HTR-8/SVneo (cell line): ENCODE measurements around the gene CIBAR2.

ENCODE experiments used
- DNase-seq: peaks from one replicate; pipeline ENCODE4 v3.0.0; 2011; ENCODE audit warnings: low spot score, mixed read lengths; ENCODE audit not compliant: insufficient read length
- FAIRE-seq: peaks from 2 replicates; lab custom pipeline; 2011; peaks lifted over from hg19 to GRCh38; lab: Jason Lieb, UNC

CIBAR2 gene

GRCh38 chr16:85145734-85146531 lies 33.7 kb upstream of the CIBAR2 start:
- FAIRE-seq (no peak), DNase-seq (no peak)

DNA sequence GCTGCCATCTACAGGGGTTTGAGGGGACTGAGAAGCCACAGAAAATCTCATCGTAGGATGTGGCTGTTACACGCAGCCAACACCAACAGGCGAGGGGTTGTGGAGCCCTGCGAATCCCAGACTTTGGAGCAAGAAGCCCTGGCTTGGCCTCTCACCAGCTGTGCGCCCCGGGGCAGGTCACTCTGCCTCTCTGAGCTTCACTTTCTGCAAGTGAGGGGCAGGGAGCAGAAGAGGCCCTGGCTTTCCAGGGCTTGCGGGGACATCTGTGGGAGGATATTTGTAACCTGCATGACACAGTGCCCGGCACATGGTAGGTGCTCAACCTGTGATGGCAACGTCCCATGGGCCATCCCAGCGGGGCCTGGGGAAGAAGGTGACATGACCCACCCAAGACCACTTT lies 32.9 kb upstream of the CIBAR2 start:
- no peak for FAIRE-seq

GRCh38 chr16:85144026-85144915 lies 32.0 kb upstream of the CIBAR2 start:
- no peak for DNase-seq
- FAIRE-seq: no peak

More for the DNA sequence above, 32.9 kb upstream of the CIBAR2 start:
- DNase-seq: no peak

- no peak for FAIRE-seq
- no peak for DNase-seq
Measured at GRCh38 chr16:85142771-85143211, 30.5 kb upstream of the CIBAR2 start.

GRCh38 chr16:85142129-85142513 lies 29.8 kb upstream of the CIBAR2 start:
- no peak for FAIRE-seq
- no peak for DNase-seq

GRCh38 chr16:85141491-85142128 lies 29.3 kb upstream of the CIBAR2 start:
- DNase-seq: no peak
- FAIRE-seq: no peak

GRCh38 chr16:85140455-85141012 lies 28.3 kb upstream of the CIBAR2 start:
- FAIRE-seq (no peak), DNase-seq (no peak)

DNA sequence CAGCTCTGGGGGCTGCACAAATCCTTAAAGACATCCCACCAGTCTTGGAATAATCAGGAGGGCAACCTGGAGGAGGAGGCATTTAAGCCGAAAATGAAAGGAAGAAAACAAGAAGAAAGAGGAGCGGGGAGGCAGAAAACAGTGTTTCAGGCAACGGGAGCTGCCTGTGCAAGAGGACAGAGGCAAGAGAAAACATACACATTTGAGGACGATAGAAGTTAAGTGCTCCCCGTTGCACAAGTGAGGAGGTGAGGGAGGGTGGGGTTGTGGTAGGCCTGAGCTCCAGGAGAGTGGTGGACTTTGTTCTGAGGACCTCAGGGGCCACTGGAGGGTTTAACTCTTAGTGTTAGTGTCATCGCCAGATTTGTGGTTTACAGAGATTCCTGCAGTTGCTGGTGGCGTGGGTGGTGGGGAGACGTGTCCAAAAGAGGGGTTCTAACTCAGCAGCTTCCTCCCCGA lies 27.6 kb upstream of the CIBAR2 start:
- no peak for FAIRE-seq

DNA sequence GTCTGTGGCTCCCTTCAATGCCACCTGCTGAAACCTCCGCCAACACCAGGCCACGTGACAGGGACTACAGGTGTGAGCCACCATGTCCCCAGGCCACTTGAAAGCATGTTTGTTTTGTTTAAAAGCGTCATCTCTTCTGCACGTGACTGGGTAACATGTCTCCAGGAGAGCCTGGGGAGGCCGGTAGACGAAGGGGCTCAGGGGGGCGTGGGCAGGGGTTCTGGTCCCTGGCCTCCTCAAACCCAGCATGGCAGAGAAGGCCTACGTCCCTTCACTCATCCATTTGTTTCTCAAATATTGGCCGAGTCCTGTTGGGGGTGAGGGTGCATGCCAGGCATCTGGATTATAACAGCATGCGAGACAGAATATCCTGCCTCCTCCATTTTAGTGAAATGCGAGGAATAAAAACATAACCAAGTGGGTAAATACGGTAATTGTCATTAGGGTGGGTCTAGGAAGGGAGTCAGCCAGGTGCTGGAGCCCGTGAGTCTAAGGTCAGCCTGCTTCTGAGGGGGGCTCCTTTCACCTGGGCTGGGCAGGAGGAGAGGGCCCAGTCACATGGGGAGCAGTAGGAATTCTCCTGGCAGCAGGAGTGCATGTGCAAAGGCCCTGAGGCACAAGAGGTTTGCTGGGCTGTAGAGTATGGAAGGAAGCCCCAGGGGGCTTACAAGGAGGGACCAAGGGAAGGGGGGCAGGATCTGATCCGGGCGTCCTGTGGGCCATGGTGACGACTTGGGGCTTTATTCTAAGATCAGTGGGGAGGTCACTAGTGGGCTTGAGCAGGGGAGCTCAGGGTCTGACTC lies 26.8 kb upstream of the CIBAR2 start:
- DNase-seq (no peak), FAIRE-seq (no peak)

More for the DNA sequence above, 27.6 kb upstream of the CIBAR2 start:
- no peak for DNase-seq

DNA sequence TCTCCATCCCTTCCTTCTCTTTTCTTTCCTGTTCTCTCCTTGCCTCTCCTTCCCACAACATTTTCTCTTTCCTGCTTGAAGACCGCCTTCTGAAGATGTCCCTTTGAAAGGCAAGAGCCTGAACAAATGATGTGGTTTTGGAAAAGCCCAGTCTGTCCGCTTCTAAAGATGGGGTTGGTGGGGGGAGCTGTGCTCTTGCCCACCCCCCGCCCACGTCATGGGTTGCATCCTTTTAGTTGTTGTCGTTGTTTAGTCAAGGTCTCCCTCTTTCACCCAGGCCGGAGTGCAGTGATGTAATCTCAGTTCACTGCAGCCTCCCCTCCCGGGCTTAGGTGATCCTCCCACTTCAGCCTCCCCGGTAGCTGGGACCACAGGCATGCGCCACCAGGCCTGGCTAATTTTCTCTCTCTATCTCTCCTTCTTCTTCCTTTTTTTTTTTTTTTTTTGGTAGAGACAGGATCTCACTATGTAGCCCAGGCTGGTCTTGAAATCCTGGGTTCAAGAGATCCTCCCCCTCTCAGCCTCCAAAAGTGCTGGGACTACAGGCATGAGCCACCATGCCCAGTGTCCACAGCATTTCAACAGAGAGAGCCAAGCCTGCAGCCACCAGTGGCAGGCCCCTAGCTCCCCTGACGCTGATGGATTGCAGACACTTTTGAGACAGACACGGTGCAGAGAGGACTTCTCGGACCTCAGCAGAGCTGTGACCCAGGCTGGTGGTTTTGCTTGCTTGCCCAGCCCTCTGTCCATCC lies 26.0 kb upstream of the CIBAR2 start:
- DNase-seq (no peak), FAIRE-seq (no peak)

DNA sequence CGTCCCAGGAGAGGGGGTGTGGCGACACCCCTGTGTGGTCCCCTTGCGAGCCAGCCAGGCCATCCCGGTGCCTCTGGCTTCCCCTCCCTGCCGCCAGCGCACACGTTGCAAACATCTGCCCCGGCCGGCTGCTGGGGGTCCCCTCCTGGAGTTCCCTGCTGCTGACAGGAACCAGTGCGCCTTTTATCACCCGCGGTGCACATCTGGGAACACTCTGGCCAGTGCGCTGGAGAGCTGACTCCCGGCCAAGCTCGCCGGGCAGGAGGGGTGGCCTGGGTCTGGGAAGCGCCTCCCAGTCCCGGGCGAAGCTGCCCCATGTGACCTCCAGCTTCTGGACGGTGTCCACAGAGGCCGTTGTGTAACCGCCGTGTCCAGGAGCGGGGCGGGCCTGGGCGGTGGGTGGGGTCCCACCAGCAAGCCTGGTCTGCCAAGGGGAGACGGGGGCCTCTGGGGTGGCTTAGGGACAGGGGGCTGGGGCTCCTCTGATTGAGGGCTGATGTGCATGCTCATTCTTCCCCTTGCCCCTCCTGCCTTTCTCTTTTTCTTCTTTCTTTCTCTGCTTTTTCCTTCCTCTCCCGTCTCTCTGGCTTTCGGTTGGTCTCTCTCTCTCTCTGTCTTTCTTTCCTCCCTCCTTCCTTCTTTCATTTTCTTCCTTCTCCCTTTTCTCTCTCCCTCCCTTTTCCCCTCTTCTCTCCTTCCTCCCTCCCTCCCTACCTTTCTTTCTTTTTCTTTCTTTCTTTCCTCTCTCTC lies 25.2 kb upstream of the CIBAR2 start:
- no peak for FAIRE-seq
- no peak for DNase-seq

GRCh38 chr16:85136702-85137322 lies 24.5 kb upstream of the CIBAR2 start:
- DNase-seq (no peak), FAIRE-seq (no peak)

GRCh38 chr16:85136213-85136701 lies 24.0 kb upstream of the CIBAR2 start:
- no peak for DNase-seq
- no peak for FAIRE-seq

GRCh38 chr16:85134789-85135142 lies 22.5 kb upstream of the CIBAR2 start:
- FAIRE-seq: no peak
- DNase-seq: no peak

DNA sequence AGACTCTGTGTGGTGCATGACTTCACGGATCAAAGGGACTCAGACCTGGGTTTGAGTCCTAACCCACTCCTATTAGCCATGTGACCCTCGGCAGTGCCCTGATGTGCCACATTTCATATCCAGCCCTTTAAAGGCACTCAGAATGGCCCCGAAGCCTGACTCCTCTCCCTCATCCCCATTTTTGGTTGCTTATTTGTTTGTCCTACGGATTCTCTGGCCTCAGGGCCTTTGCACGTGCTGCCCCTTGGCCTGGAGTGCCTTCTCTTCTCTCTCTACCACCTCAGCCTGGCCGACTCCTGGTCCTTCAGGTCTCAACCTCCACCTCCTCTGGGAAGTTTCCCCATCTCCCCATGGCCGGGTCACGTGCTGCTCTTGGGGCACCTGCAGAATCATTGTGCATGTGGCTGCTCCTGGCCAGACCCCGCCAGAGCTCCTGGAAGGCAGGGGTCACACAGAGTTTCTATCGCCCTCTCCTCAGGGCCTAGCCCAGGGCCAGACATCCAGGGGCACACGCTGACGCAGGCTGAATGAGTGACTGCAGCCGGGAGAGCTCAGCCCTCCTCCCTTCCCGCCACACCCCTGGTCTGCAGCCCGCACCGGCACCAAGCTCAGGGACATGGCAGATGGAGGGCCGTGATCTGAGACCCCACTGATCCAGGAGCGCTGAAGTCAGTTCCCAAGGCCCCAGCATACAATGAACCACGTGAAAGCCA lies 22.0 kb upstream of the CIBAR2 start:
- no peak for FAIRE-seq

GRCh38 chr16:85133290-85133599 lies 21.0 kb upstream of the CIBAR2 start:
- FAIRE-seq: no peak

More for the DNA sequence above, 22.0 kb upstream of the CIBAR2 start:
- no peak for DNase-seq

More at GRCh38 chr16:85133290-85133599, 21.0 kb upstream of the CIBAR2 start:
- no peak for DNase-seq
